Left lung (tissue), 10 donors: ENCODE data around the gene CLEC4F. TPM values are rescaled to one million over a fixed set of nuclear protein-coding genes. Genes with fewer than 3 reads are reported as not detected.

Experiments used
- ATAC-seq: fragments of 200-7000 bp; cut with Tn5 transposase; one replicate; pipeline ENCODE4 v1.9.1; 2020; ENCODE audit warnings: moderate library complexity
- DNase-seq, 4 donors: peaks; one replicate each; pipeline ENCODE4 v3.0.0-alpha.2; 2013 to 2020
- H3K27ac ChIP-seq, 2 donors: fragments of 200-600 bp; sonication (generic) in 1 of 2; one replicate each; pipeline versions ENCODE4 v1.5.0 to v1.8.0; 2020 to 2021
- H3K27me3 ChIP-seq, 2 donors: fragments of 200-600 bp; sonication (generic) in 1 of 2; one replicate each; pipeline versions ENCODE4 v1.5.0 to v1.8.0; 2020 to 2021
- H3K36me3 ChIP-seq, 2 donors: fragments of 200-600 bp; sonication (generic) in 1 of 2; one replicate each; pipeline versions ENCODE4 v1.5.0 to v1.8.0; 2020 to 2021
- H3K4me1 ChIP-seq, 2 donors: fragments of 200-600 bp; one replicate each; pipeline ENCODE4 v1.8.0; 2021
- H3K4me3 ChIP-seq, 2 donors: fragments of 200-600 bp; sonication (generic) in 1 of 2; one replicate each; pipeline versions ENCODE4 v1.5.0 to v1.8.0; 2020 to 2021; ENCODE audit warnings: mild to moderate bottlenecking in 1 of 2
- H3K9me3 ChIP-seq, 2 donors: fragments of 200-600 bp; sonication (generic) in 1 of 2; one replicate each; pipeline versions ENCODE4 v1.5.0 to v1.8.0; 2020 to 2021
- intact Hi-C, 2 donors: fragments of 100-400 bp; cut with DNase I; formaldehyde crosslinking; loops; one replicate each; pipeline versions ENCODE4 v1.11.2 to v1.14.2; 2022
- polyA plus RNA-seq, 6 donors: library from polyadenylated mRNA; unstranded; fragments of 120-200 nt; gene quantifications; one replicate each; pipeline ENCODE4 v1.2.1, GENCODE V29; 2013; ENCODE audit not compliant: insufficient read length in 6 of 6
- total RNA-seq, 2 donors: library from RNA; stranded (reverse); fragmentation: NEBNext Ultra II Directional; extraction: Animal tissue kit (Norgen Biotek cat#: 25700); gene quantifications; one replicate each; pipeline ENCODE4 v1.2.1, GENCODE V29; 2021
- TF ChIP-seq, protein P1 (sequence below), 2 donors: fragments of 200-600 bp; sonication (generic) in 1 of 2; IDR thresholded peaks; one replicate each; pipeline versions ENCODE4 v1.5.0 to v1.8.0; 2021; ENCODE audit warnings: antibody characterized with exemption in 2 of 2
- donor health status: DM: no; HTN: yes; CAD: no.
- donor health status: DM: no; HTN: no; CAD: no.

The CLEC4F gene
- total and polyA plus RNA-seq, 8 donors, result 0.06 to 0.35 (median 0.16) TPM

GRCh38 chr2:70828115-70828514, 7.7 kb upstream of the CLEC4F start:
- DNase-seq, result no peak
- no peak overlapping the region for H3K27ac ChIP-seq
- H3K36me3 ChIP-seq, result no peaks in the 10 kb centered on the region
- no peaks in the 10 kb centered on the region for H3K27me3 ChIP-seq
- TF ChIP-seq, protein P1, sequence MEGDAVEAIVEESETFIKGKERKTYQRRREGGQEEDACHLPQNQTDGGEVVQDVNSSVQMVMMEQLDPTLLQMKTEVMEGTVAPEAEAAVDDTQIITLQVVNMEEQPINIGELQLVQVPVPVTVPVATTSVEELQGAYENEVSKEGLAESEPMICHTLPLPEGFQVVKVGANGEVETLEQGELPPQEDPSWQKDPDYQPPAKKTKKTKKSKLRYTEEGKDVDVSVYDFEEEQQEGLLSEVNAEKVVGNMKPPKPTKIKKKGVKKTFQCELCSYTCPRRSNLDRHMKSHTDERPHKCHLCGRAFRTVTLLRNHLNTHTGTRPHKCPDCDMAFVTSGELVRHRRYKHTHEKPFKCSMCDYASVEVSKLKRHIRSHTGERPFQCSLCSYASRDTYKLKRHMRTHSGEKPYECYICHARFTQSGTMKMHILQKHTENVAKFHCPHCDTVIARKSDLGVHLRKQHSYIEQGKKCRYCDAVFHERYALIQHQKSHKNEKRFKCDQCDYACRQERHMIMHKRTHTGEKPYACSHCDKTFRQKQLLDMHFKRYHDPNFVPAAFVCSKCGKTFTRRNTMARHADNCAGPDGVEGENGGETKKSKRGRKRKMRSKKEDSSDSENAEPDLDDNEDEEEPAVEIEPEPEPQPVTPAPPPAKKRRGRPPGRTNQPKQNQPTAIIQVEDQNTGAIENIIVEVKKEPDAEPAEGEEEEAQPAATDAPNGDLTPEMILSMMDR (IDR thresholded peaks at IDR 0.05), result no peak
- ATAC-seq, result no peak
- H3K4me1 ChIP-seq, result peaks cover 0 to 10% of the 10 kb centered on the region in 2 donors
- no peak overlapping the region for H3K4me3 ChIP-seq
- intact Hi-C loops, result no loop called here
- no peaks in the 10 kb centered on the region for H3K9me3 ChIP-seq

- ATAC-seq (no peak), DNase-seq (no peak)
- no peak overlapping the region for H3K4me3 ChIP-seq
- intact Hi-C loops, result no loop called here
- H3K27ac ChIP-seq, result no peak overlapping the region
- no peaks in the 10 kb centered on the region for H3K36me3 ChIP-seq
- no peaks in the 10 kb centered on the region for H3K9me3 ChIP-seq
- H3K4me1 ChIP-seq, result peaks cover 0 to 10% of the 10 kb centered on the region in 2 donors
- H3K27me3 ChIP-seq, result no peaks in the 10 kb centered on the region
- TF ChIP-seq, protein P1 (IDR thresholded peaks at IDR 0.05), result no peak
Measured at GRCh38 chr2:70827388-70827787, 7.0 kb upstream of the CLEC4F start.

DNA sequence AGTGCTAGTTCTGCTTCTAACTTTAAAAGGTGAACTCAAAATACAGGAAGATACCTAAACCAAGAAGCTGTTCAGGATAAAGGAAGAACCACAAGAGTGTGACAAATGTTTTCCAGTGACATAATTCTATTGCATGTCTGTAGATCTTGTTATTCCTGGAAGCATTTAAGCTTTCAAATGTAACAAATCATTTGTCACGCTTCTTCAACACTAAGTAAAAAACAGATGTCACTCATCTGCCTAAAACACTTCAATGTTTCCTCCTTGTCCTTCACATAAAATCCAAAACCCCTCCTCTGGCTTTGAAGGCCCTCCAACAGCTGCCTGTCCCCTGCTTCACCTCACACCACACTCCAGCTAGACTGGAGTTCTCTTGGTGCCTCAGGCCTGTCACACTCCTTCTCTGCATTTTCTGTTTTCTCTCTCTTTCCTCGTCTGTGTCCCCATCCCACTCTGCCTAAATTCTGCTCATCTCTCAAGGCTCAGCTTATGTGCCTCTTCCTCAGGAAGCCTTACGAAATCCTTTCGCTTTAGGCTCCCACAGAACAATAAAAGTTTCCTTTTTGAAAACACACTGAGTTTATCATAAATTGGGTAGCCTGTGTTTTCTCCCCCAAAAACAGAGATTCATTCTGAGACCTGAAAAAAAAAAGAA, 6.4 kb upstream of the CLEC4F start:
- ATAC-seq (no peak), DNase-seq (no peak)
- intact Hi-C loops, result no loop called here
- TF ChIP-seq, protein P1 (IDR thresholded peaks at IDR 0.05), result no peak
- no peaks in the 10 kb centered on the region for H3K27me3 ChIP-seq
- no peaks in the 10 kb centered on the region for H3K36me3 ChIP-seq
- H3K4me1 ChIP-seq, result peaks cover 0 to 10% of the 10 kb centered on the region in 2 donors
- H3K9me3 ChIP-seq, result no peaks in the 10 kb centered on the region
- no peak overlapping the region for H3K27ac ChIP-seq
- H3K4me3 ChIP-seq, result no peak overlapping the region

- no peak for DNase-seq
- no peak overlapping the region for H3K27ac ChIP-seq
- H3K36me3 ChIP-seq, result no peaks in the 10 kb centered on the region
- TF ChIP-seq, protein P1 (IDR thresholded peaks at IDR 0.05), result no peak
- intact Hi-C loops, result no loop called here
- H3K4me1 ChIP-seq, result peaks cover 0 to 10% of the 10 kb centered on the region in 2 donors
- H3K9me3 ChIP-seq, result no peaks in the 10 kb centered on the region
- no peak overlapping the region for H3K4me3 ChIP-seq
- H3K27me3 ChIP-seq, result peaks cover 0 to 6% of the 10 kb centered on the region in 2 donors
- ATAC-seq, result no peak
Measured at GRCh38 chr2:70823249-70823648, 2.9 kb upstream of the CLEC4F start.

- intact Hi-C loops, result no loop called here
- H3K36me3 ChIP-seq, result no peaks in the 10 kb centered on the region
- H3K9me3 ChIP-seq, result no peaks in the 10 kb centered on the region
- H3K27ac ChIP-seq, result no peak overlapping the region
- DNase-seq, result no peak
- H3K27me3 ChIP-seq, result peaks cover 0 to 6% of the 10 kb centered on the region in 2 donors
- TF ChIP-seq, protein P1 (IDR thresholded peaks at IDR 0.05), result no peak
- H3K4me1 ChIP-seq, result peaks cover 0 to 10% of the 10 kb centered on the region in 2 donors
- no peak for ATAC-seq
- no peak overlapping the region for H3K4me3 ChIP-seq
Measured at GRCh38 chr2:70822843-70823242, 2.4 kb upstream of the CLEC4F start.
